GM12801 (cell line): ENCODE data around the gene VILL.

Source experiments
- CTCF ChIP-seq: IDR thresholded peaks from one replicate; pipeline ENCODE4 v1.5.1; 2011; ENCODE audit warnings: control low read depth; ENCODE audit not compliant: insufficient read length; ENCODE audit errors: extremely low read depth

The VILL gene

DNA sequence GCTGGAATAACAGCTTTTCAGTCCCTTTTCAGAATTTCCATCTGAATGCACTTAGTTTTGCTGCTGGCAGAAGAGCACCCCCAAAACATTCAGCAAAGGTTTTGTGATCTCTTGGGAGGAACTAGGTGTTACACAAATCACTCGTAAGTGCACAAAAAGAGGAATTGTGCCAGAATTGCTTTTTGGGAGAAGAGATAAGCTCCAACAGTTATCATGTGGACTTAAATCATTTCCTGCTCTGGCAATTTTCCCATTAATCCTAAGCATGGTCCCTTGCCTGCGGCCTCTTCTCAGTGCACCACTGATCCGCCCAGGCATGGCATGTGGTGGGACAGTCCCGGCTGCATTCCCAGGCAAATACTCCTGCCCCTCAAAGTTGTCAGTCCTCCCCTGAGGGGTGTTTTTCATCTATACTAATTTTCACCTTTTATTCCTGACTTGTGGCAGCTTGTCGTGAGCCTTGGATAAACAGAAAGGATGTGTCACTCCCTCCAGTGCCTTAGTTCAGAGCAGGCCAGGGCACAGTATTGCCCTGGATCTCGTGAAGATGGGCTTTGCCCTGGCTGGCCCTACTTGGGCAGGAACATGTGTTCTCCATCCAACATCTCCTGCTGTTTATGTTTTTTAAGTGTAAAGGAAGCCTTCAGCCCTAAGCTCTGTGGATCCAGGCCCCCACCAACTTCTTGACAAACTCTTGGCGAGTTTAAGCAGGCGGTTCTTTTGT lies 44.6 kb upstream of the VILL start:
- TF ChIP-seq CTCF: no peak

DNA sequence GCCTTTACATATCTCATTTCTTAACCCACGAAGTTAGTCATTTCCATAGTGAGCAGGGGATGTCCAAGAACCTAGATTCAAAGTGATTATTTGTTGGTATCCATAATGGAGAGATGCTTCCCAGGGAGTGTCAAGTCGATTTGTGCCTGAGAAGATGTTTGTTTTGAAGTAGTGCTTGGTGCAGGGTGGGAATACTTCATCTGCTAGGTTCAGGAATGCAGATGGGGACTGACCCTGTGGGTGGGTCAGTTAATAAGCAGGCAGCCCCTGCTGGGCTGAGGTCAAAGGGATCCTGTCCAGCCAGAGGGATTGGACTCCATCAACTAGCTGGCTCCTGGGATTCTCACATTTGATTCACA lies 44.1 kb upstream of the VILL start:
- TF ChIP-seq CTCF: no peak

- TF ChIP-seq CTCF: no peak
Measured at GRCh38 chr3:37949866-37950265, 40.7 kb upstream of the VILL start.

DNA sequence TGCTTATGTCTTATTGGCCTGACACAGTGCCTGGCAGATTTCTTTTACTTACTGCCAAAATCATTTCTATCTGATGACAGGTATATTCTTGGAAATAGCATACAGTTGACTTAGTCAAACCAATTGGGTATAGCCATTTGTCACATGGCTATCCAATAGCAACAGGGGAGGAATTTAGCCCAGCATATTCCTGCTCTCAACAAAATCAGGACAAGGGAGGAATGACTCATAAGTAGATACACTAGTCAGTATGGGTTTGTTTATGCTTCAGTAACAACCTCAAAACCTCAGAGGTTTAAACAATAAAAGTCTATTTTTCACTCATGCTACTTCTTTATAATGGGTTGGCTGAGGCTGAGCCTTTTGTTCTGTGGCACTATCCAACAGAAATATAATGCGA lies 38.0 kb upstream of the VILL start:
- TF ChIP-seq CTCF: no peak

GRCh38 chr3:37953226-37953625 lies 37.4 kb upstream of the VILL start:
- TF ChIP-seq CTCF: no peak

- TF ChIP-seq CTCF: no peak
Measured at GRCh38 chr3:37953707-37954394, 36.7 kb upstream of the VILL start.

GRCh38 chr3:37954881-37955280 lies 35.7 kb upstream of the VILL start:
- TF ChIP-seq CTCF: no peak
